ENCODE results near the gene HDAC11. TPM values are rescaled to one million over a fixed set of nuclear protein-coding genes. Genes with fewer than 3 reads are reported as not detected.

HDAC11 gene
- total RNA-seq, 1 experiment from 2014 or later = 1.0 TPM

DNA sequence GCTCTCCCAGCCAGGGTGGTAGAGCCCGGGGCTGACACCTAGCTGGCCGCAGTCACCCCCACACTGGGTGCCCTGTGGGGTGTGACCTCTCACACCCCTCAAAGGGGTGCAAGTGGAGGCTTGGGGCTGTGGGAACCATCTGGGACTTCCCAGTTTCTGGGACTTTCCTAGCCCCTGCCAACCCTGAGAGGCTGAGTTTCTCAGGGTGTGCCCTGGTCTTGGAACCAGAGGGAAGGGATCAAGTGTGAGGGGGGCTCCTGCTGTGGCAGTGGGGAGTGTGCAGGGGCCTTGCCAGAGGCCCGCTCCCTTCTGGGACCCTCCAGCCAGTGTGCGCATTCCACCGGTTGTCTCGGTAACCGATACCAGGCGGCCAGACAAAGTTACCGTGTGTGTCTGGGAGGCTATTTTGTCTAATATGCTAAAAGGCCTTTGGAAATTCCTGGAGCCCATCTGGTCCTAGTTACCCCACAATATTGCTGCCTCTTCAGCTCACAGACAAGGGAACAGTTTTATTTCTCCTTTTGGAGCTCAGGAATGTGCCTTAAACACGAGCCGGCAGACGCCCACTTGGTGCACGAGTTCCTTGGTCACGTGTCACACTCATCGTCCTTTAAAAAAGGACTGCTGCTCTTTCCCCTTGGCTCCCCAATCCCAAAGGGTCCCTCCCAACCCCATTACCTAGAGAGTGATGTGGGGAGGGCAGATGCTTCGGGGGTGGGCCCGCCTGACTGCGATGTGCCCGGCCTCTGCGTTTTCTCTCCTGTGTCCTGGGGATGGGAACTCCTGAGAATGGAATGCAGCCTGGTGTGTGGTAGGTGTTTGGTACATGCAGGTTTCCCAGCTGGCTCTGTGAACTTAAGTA, 33.2 kb downstream of the HDAC11 start:
- TF ChIP-seq CTCF (conservative IDR thresholded peaks at IDR 0.05; ENCODE audit: low read depth, low read length) = no peak
- TF ChIP-seq EZH2 (IDR thresholded peaks at IDR 0.05; ENCODE audit: borderline replicate concordance, low read depth, low read length, poor library complexity, severe bottlenecking) = no peak
- no TSS peak for BruUV-seq (replicated peaks)

DNA sequence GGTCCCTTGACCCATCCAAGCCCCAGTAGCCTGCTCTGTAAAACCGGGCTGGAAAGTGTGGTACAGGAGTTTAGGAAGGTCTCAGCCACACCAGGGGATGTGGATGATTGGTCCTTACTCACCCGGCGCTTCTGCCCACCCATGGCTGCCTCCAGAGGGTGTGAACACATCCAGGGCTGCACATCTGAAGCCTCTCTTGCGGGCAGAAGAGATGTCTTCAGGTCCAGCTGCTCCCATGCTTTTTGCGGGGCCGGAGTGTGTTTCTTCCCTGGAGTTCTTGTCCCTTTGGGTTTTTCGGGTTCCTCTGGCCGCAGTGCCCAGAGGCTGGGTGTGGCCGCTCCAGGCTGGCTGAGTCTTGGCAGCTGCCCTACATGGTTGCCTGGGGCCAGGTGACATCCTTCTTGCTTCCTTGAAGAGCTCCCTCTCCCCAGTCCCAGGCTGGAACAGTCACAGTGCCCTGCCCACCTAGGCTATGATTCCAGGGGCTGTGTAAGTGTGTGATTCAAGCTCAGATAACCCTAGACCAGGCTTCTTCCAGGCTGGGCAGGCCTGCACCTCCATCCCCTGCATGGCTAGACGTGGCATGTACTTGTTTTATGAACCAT, 33.9 kb downstream of the HDAC11 start:
- BruUV-seq (replicated peaks) = no TSS peak
- H3K27ac ChIP-seq (ENCODE audit: low read depth, low read length, poor library complexity, severe bottlenecking) = no peak overlapping the region
- H3K9me3 ChIP-seq (ENCODE audit: low read depth, low read length, poor library complexity, severe bottlenecking) = no peaks in the 10 kb centered on the region
- ChIA-PET CTCF (interaction anchor here (1.3 kb wide), 1 partner anchor 18 kb away, joined by 6 read pairs; no protein-coding TSS in a partner anchor), POLR2A (ENCODE audit: low non-redundant PET) (no interaction called here)
- DNase-seq (ENCODE audit: low spot score) = no peak
- no peaks in the 10 kb centered on the region for H3K4me1 ChIP-seq (ENCODE audit: insufficient read depth, low read length, poor library complexity, severe bottlenecking)
- no peak overlapping the region for H3K4me3 ChIP-seq (ENCODE audit: low read depth, low read length, poor library complexity, severe bottlenecking)
- intact Hi-C loops (cut with micrococcal nuclease; ENCODE audit: unreplicated experiment) = no loop called here
- H3K36me3 ChIP-seq (ENCODE audit: insufficient read depth, low read length, poor library complexity, severe bottlenecking) = no peaks in the 10 kb centered on the region
- H3K27me3 ChIP-seq (replicated peaks; ENCODE audit: insufficient read depth, low read depth, low read length, poor library complexity) = no peaks in the 10 kb centered on the region
- TF ChIP-seq EZH2 (IDR thresholded peaks at IDR 0.05; ENCODE audit: borderline replicate concordance, low read depth, low read length, poor library complexity, severe bottlenecking) (no peak), CTCF (conservative IDR thresholded peaks at IDR 0.05; ENCODE audit: low read depth, low read length) (no peak)

More for the DNA sequence above, 33.2 kb downstream of the HDAC11 start:
- intact Hi-C loops (cut with micrococcal nuclease; ENCODE audit: unreplicated experiment) = no loop called here
- no peak overlapping the region for H3K27ac ChIP-seq (ENCODE audit: low read depth, low read length, poor library complexity, severe bottlenecking)
- DNase-seq (ENCODE audit: low spot score) = no peak
- H3K36me3 ChIP-seq (ENCODE audit: insufficient read depth, low read length, poor library complexity, severe bottlenecking) = no peaks in the 10 kb centered on the region
- no peaks in the 10 kb centered on the region for H3K4me1 ChIP-seq (ENCODE audit: insufficient read depth, low read length, poor library complexity, severe bottlenecking)
- ChIA-PET POLR2A (ENCODE audit: low non-redundant PET) (no interaction called here), CTCF (no interaction called here)
- no peak overlapping the region for H3K4me3 ChIP-seq (ENCODE audit: low read depth, low read length, poor library complexity, severe bottlenecking)
- no peaks in the 10 kb centered on the region for H3K27me3 ChIP-seq (replicated peaks; ENCODE audit: insufficient read depth, low read depth, low read length, poor library complexity)
- H3K9me3 ChIP-seq (ENCODE audit: low read depth, low read length, poor library complexity, severe bottlenecking) = no peaks in the 10 kb centered on the region

GRCh38 chr3:13514639-13515435, 34.7 kb downstream of the HDAC11 start:
- CTCF ChIA-PET = interaction anchor here (1.3 kb wide), 1 partner anchor 19 kb away, joined by 6 read pairs; no protein-coding TSS in a partner anchor
- no peaks in the 10 kb centered on the region for H3K36me3 ChIP-seq (ENCODE audit: insufficient read depth, low read length, poor library complexity, severe bottlenecking)
- H3K4me3 ChIP-seq (ENCODE audit: low read depth, low read length, poor library complexity, severe bottlenecking) = no peak overlapping the region
- no peak for TF ChIP-seq CTCF (conservative IDR thresholded peaks at IDR 0.05; ENCODE audit: low read depth, low read length)
- POLR2A ChIA-PET (ENCODE audit: low non-redundant PET) = no interaction called here
- intact Hi-C loops (cut with micrococcal nuclease; ENCODE audit: unreplicated experiment) = no loop called here
- BruUV-seq (replicated peaks) = no TSS peak
- H3K9me3 ChIP-seq (ENCODE audit: low read depth, low read length, poor library complexity, severe bottlenecking) = no peaks in the 10 kb centered on the region
- no peaks in the 10 kb centered on the region for H3K27me3 ChIP-seq (replicated peaks; ENCODE audit: insufficient read depth, low read depth, low read length, poor library complexity)
- DNase-seq (ENCODE audit: low spot score) = no peak
- H3K27ac ChIP-seq (ENCODE audit: low read depth, low read length, poor library complexity, severe bottlenecking) = no peak overlapping the region
- H3K4me1 ChIP-seq (ENCODE audit: insufficient read depth, low read length, poor library complexity, severe bottlenecking) = no peaks in the 10 kb centered on the region
